Neural cell (in vitro differentiated cells): ENCODE results near the gene SLC35B2. TPM values are rescaled to one million over a fixed set of nuclear protein-coding genes. Genes with fewer than 3 reads are reported as not detected.

Experiments used
- H2AFZ ChIP-seq: fragments of 200-600, 300-800 bp; sonication (generic), shearing (Covaris generic); 2 replicates; pipeline ENCODE4 v1.6.0; 2014; ENCODE audit warnings: low read depth, mild to moderate bottlenecking, antibody characterized with exemption, low read length, moderate library complexity
- H3F3A ChIP-seq: fragments of 200-600 bp; shearing (Covaris generic); 2 replicates; pipeline ENCODE4 v1.6.1; 2016; ENCODE audit warnings: mild to moderate bottlenecking, moderate library complexity, mixed read lengths, antibody characterized with exemption, low read length; ENCODE audit not compliant: insufficient read depth, poor library complexity, severe bottlenecking
- H3K27ac ChIP-seq: fragments of 200-600, 300-800 bp; sonication (generic), shearing (Covaris generic); 2 replicates; pipeline ENCODE4 v1.5.1; 2014; ENCODE audit warnings: mild to moderate bottlenecking, low read length, moderate library complexity
- H3K27me3 ChIP-seq: fragments of 300-800, 200-600 bp; sonication (generic), shearing (Covaris generic); 2 replicates; pipeline ENCODE4 v1.6.0; 2014; ENCODE audit warnings: mild to moderate bottlenecking, low read depth, low read length, moderate library complexity; ENCODE audit not compliant: insufficient read depth
- H3K36me3 ChIP-seq: fragments of 300-800, 200-600 bp; sonication (generic), shearing (Covaris generic); 2 replicates; pipeline ENCODE4 v1.5.1; 2014; ENCODE audit warnings: mild to moderate bottlenecking, antibody characterized with exemption, low read length, moderate library complexity; ENCODE audit not compliant: insufficient read depth
- H3K4me2 ChIP-seq: fragments of 300-800, 200-600 bp; sonication (generic), shearing (Covaris generic); 2 replicates; pipeline ENCODE4 v1.6.0; 2014; ENCODE audit warnings: mild to moderate bottlenecking, low read length
- H3K4me3 ChIP-seq: fragments of 300-800, 200-600 bp; sonication (generic), shearing (Covaris generic); 2 replicates; pipeline ENCODE4 v1.5.1; 2014; ENCODE audit warnings: mild to moderate bottlenecking, low read length, moderate library complexity
- H3K79me2 ChIP-seq: fragments of 200-600 bp; shearing (Covaris generic); replicated peaks from 2 replicates; pipeline ENCODE4 v1.6.0; 2014; ENCODE audit warnings: mild to moderate bottlenecking, low read length, moderate library complexity; ENCODE audit not compliant: insufficient read depth
- H3K9ac ChIP-seq: fragments of 300-800, 200-600 bp; sonication (generic), shearing (Covaris generic); 2 replicates; pipeline ENCODE4 v1.6.1; 2016; ENCODE audit warnings: mild to moderate bottlenecking, low read length, mixed read lengths
- H3K9me2 ChIP-seq: fragments of 200-600 bp; shearing (Covaris generic); 2 replicates; pipeline ENCODE4 v1.6.1; 2016; ENCODE audit warnings: mild to moderate bottlenecking, low read length, mixed read lengths; ENCODE audit not compliant: insufficient read depth
- H3K9me3 ChIP-seq: fragments of 200-600, 300-800 bp; sonication (generic), shearing (Covaris generic); 2 replicates; pipeline ENCODE4 v1.6.1; 2016; ENCODE audit warnings: mild to moderate bottlenecking, mixed run types, low read length, moderate library complexity, mixed read lengths
- H4K20me1 ChIP-seq: fragments of 200-600 bp; shearing (Covaris generic); 2 replicates; pipeline ENCODE4 v1.6.1; 2016; ENCODE audit warnings: mild to moderate bottlenecking, mixed run types; ENCODE audit not compliant: insufficient read depth
- CTCF ChIP-seq: fragments of 450-650 bp; IDR thresholded peaks from 2 replicates; pipeline ENCODE4 v1.5.1; 2014; ENCODE audit warnings: antibody characterized with exemption, mild to moderate bottlenecking, moderate library complexity; ENCODE audit not compliant: poor library complexity, severe bottlenecking
- EP300 ChIP-seq: fragments of 450-650 bp; conservative IDR thresholded peaks from 2 replicates; pipeline ENCODE4 v1.6.1; 2014; ENCODE audit warnings: antibody characterized with exemption, mild to moderate bottlenecking, moderate library complexity; ENCODE audit not compliant: poor library complexity, severe bottlenecking
- EZH2 ChIP-seq: fragments of 200-600, 300-800 bp; shearing (Covaris generic), sonication (generic); IDR thresholded peaks from 2 replicates; pipeline ENCODE4 v1.6.1; 2014; ENCODE audit warnings: antibody characterized with exemption, low read length, borderline replicate concordance, mild to moderate bottlenecking; ENCODE audit not compliant: insufficient read depth, poor library complexity, severe bottlenecking
- MXI1 ChIP-seq: fragments of 450-650 bp; conservative IDR thresholded peaks from 2 replicates; pipeline ENCODE4 v1.6.1; 2014; ENCODE audit warnings: antibody characterized with exemption, mild to moderate bottlenecking; ENCODE audit not compliant: poor library complexity, severe bottlenecking
- POLR2AphosphoS5 ChIP-seq: IDR thresholded peaks from 2 replicates; pipeline ENCODE4 v1.6.1; 2012
- RAD21 ChIP-seq: fragments of 450-650 bp; conservative IDR thresholded peaks from 2 replicates; pipeline ENCODE4 v1.6.1; 2014; ENCODE audit warnings: antibody characterized with exemption, mild to moderate bottlenecking, moderate library complexity
- REST ChIP-seq: IDR thresholded peaks from 2 replicates; pipeline ENCODE4 v1.6.1; 2012; ENCODE audit warnings: borderline replicate concordance
- SMC3 ChIP-seq: fragments of 450-650 bp; conservative IDR thresholded peaks from 2 replicates; pipeline ENCODE4 v1.6.1; 2014; ENCODE audit warnings: antibody characterized with exemption, mild to moderate bottlenecking, moderate library complexity; ENCODE audit not compliant: poor library complexity
- TAF1 ChIP-seq: IDR thresholded peaks from 2 replicates; pipeline ENCODE4 v1.6.1; 2012; ENCODE audit warnings: low read depth
- polyA plus RNA-seq: library from polyadenylated mRNA; depleted of rRNA; stranded (reverse); fragments of >200 nt; gene quantifications from 2 replicates; pipeline ENCODE4 v1.2.3, GENCODE V29; 2014

SLC35B2 gene
- polyA plus RNA-seq, 1 donor from 2014 or later = 44.5 TPM

GRCh38 chr6:44291841-44292240 lies 34.5 kb upstream of the SLC35B2 start:
- Histone ChIP-seq H3K27ac (no peak overlapping the region), H3K4me3 (no peak overlapping the region), H3K9me3 (no peaks in the 10 kb centered on the region), H2AFZ (no peak overlapping the region), H3K27me3 (no peaks in the 10 kb centered on the region), H3F3A (no peaks in the 10 kb centered on the region), H3K9me2 (no peaks in the 10 kb centered on the region), H3K79me2 (no peaks in the 10 kb centered on the region), H3K4me2 (no peak overlapping the region), H3K9ac (no peak overlapping the region), H4K20me1 (no peaks in the 10 kb centered on the region), H3K36me3 (no peaks in the 10 kb centered on the region)
- TF ChIP-seq POLR2AphosphoS5 (no peak), SMC3 (no peak), REST (no peak), RAD21 (no peak), TAF1 (no peak), MXI1 (no peak), CTCF (no peak), EP300 (no peak)

- H3K79me2 ChIP-seq = no peaks in the 10 kb centered on the region
- no peaks in the 10 kb centered on the region for H3F3A ChIP-seq
- H3K4me3 ChIP-seq = no peak overlapping the region
- no peaks in the 10 kb centered on the region for H3K36me3 ChIP-seq
- TF ChIP-seq CTCF = no peak
- TF ChIP-seq TAF1 = no peak
- no peak for TF ChIP-seq RAD21
- TF ChIP-seq SMC3 = no peak
- TF ChIP-seq REST = no peak
- no peak for TF ChIP-seq MXI1
- no peak for TF ChIP-seq EP300
- no peak for TF ChIP-seq POLR2AphosphoS5
- TF ChIP-seq EZH2 = no peak
- H3K9ac ChIP-seq = no peak overlapping the region
- no peaks in the 10 kb centered on the region for H3K27me3 ChIP-seq
- H3K27ac ChIP-seq = no peak overlapping the region
- H2AFZ ChIP-seq = no peak overlapping the region
- H3K9me3 ChIP-seq = no peaks in the 10 kb centered on the region
- H3K9me2 ChIP-seq = no peaks in the 10 kb centered on the region
- no peak overlapping the region for H3K4me2 ChIP-seq
- no peaks in the 10 kb centered on the region for H4K20me1 ChIP-seq
Measured at GRCh38 chr6:44289726-44290260, 32.5 kb upstream of the SLC35B2 start.
